AG04450 (cell line): ENCODE data around the gene C10orf120. TPM values are rescaled to one million over a fixed set of nuclear protein-coding genes. Genes with fewer than 3 reads are reported as not detected.

Experiments
- CTCF ChIA-PET: fragments of 300-600, 350-600 bp; formaldehyde crosslinking; extraction: SDS; loops from one replicate; lab custom pipeline; 2022; ENCODE audit warnings: antibody characterized with exemption, inconsistent platforms; lab: Charles Lee
- POLR2A ChIA-PET: fragments of 350-600 bp; formaldehyde crosslinking; extraction: SDS; loops from one replicate; lab custom pipeline; 2021; ENCODE audit warnings: antibody characterized with exemption, inconsistent platforms; lab: Yijun Ruan, JAX
- DNase-seq: peaks from one replicate; pipeline ENCODE4 v3.0.0-alpha.2; 2011; ENCODE audit warnings: low read depth, low spot score
- H3K27ac ChIP-seq: one replicate; pipeline ENCODE4 v1.5.1; 2012; ENCODE audit warnings: low read depth, low read length, control low read depth
- H3K27me3 ChIP-seq: one replicate; pipeline ENCODE4 v1.6.0; 2012; ENCODE audit warnings: low read length; ENCODE audit not compliant: control insufficient read depth, insufficient read depth
- H3K4me3 ChIP-seq: 2 replicates; pipeline ENCODE4 v1.5.1; 2011; ENCODE audit warnings: mild to moderate bottlenecking, low read depth, low read length, control low read depth
- H3K9me3 ChIP-seq: 2 replicates; pipeline ENCODE4 v1.5.1; 2012; ENCODE audit warnings: low read length; ENCODE audit not compliant: control insufficient read depth, insufficient read depth
- CTCF ChIP-seq: IDR thresholded peaks from 2 replicates; pipeline ENCODE4 v1.5.1; 2011; ENCODE audit warnings: low read depth, low read length, control low read depth, inconsistent platforms
- polyA plus RNA-seq: library from polyadenylated mRNA; depleted of rRNA; stranded (reverse); fragments of >200 nt; gene quantifications from 2 replicates; pipeline ENCODE4 v1.2.3, GENCODE V29; 2011

The C10orf120 gene
- polyA plus RNA-seq, 1 experiment, result not detected

DNA sequence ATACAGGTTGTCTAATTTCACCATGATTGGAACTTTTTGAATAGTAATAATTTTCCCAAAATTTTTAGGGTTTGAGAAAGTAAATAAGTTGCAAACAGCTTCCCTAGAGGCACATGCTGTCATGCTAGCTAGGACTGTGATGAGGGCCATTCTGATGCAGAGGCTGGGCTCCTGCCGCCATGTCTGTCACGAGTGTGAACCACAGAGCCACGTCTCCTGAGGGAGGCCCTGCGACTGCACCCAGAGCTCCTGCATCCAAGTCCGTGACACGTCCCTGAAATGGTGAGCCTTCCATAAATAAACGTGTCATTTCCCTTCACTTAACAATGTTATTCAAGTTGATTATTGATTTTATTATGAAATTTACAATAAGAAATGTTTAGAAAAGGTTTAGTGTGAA, 40.0 kb downstream of the C10orf120 start:
- ChIA-PET POLR2A (no interaction called here), CTCF (no interaction called here)
- H3K9me3 ChIP-seq, result no peaks in the 10 kb centered on the region
- no peak overlapping the region for H3K27ac ChIP-seq
- TF ChIP-seq CTCF, result no peak
- H3K27me3 ChIP-seq, result no peaks in the 10 kb centered on the region
- no peak overlapping the region for H3K4me3 ChIP-seq
- DNase-seq, result no peak

DNA sequence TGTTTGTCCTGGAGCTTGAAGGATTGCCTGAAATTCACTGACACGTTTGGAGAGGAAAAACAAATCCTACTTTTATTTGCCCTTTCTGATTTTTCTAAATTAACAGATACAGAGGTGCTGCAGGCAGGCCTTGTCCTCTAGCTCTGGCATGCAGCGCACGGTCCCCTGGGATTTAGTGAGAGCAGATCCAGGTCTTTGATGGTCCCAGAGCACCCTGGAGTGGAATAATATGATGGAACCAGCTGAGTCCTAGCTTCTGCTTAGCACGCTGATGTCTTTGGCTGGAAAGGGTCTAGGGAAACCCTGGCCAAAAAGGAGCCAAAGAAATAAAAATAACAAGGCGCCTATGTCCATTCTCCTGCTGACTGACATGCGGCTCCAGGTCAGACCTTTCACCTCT, 40.5 kb downstream of the C10orf120 start:
- no peak overlapping the region for H3K27ac ChIP-seq
- DNase-seq, result no peak
- ChIA-PET POLR2A (no interaction called here), CTCF (no interaction called here)
- no peaks in the 10 kb centered on the region for H3K27me3 ChIP-seq
- TF ChIP-seq CTCF, result no peak
- no peaks in the 10 kb centered on the region for H3K9me3 ChIP-seq
- H3K4me3 ChIP-seq, result no peak overlapping the region

DNA sequence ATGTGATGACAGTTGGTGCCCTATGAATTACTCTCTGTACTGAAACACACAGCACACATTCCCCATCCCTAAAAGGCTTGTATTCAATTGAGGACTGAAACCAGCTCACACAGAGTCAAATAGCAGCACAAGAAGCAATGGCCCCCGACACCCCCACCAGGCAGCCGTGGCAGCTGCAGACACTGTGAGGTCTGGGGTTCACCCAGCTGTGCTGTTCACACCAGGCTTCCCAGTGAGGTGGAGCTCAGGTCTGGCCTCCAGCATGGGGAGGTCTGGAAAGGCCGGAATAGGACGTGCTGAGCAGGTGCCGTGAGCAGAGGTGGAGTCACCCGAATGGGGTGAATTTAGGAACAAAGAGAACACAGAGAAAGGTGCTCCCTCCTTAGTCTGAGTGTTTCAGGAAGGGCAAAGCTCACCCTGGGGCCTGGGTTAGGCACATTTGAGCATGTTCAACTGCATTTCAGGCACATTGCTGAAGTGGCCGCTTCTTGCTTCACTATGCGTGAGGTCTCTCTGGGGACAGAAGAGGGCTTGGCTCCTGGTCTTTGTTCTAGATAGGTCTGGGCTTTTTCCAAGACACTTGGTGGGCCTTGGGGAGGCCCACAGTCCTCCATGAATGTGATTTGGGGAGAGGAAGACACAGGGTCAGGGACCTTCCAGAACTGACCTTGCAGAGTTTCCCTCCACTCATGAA, 41.1 kb downstream of the C10orf120 start:
- ChIA-PET CTCF (no interaction called here), POLR2A (no interaction called here)
- no peak for DNase-seq
- no peak for TF ChIP-seq CTCF
- no peak overlapping the region for H3K4me3 ChIP-seq
- H3K27ac ChIP-seq, result no peak overlapping the region
- no peaks in the 10 kb centered on the region for H3K9me3 ChIP-seq
- no peaks in the 10 kb centered on the region for H3K27me3 ChIP-seq

DNA sequence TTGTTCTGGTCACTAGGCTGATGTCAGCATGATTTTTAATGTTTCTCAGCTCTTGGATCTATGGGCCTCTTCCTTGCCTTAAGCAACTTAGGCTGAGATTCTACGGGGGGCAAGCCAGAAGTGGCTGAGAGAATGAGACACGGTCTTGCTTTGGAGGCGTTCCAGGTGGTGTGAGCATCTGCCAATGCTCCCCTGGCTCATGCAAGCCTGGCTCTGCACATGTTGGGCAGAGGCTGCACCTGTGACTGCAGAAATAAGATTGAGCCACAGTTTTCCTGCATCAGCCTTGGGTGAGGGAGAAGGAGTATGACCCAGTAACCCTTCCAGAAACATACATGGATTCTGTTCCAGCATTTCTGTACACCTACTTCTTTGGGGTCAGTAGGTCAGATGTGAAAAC, 41.9 kb downstream of the C10orf120 start:
- Histone ChIP-seq H3K27ac (no peak overlapping the region), H3K27me3 (no peaks in the 10 kb centered on the region), H3K9me3 (no peaks in the 10 kb centered on the region), H3K4me3 (no peak overlapping the region)
- DNase-seq, result no peak
- POLR2A ChIA-PET, result no interaction called here
- CTCF ChIA-PET, result no interaction called here
- no peak for TF ChIP-seq CTCF

DNA sequence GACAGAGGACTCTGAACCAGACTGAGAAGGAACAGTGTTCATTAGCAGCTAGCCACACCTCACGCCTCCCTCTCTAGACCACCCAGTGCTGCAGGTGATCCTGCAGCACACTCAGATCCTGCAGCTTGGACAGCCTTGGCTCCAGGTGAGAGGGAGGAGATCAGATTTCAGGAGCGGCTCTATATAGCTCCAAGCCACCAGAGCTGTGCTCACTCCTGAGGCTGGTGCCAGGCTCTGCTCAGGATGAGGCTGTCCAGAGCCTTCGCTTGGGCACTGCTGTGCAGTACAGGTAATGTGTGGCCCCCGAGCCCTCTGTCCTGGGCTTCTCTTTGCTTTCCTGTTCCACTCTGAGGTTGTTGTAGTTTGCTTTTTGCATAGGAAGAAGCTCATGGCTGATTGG, 42.4 kb downstream of the C10orf120 start:
- POLR2A ChIA-PET, result no interaction called here
- H3K4me3 ChIP-seq, result no peak overlapping the region
- no peak overlapping the region for H3K27ac ChIP-seq
- H3K27me3 ChIP-seq, result no peaks in the 10 kb centered on the region
- H3K9me3 ChIP-seq, result no peaks in the 10 kb centered on the region
- TF ChIP-seq CTCF, result no peak
- CTCF ChIA-PET, result no interaction called here
- no peak for DNase-seq
